Nephron (organoid): Measurements from ENCODE around the gene ZNF70.

ENCODE experiments used
- H3K27ac Mint-ChIP-seq, 3 experiments: 2 replicates each; pipeline ENCODE4 v1.8.0; 2020; ENCODE audit warnings: mixed read lengths in 3 of 3, mild to moderate bottlenecking in 2 of 3, moderate library complexity in 1 of 3
- H3K27me3 Mint-ChIP-seq: 2 replicates; pipeline ENCODE4 v1.8.0; 2021; ENCODE audit warnings: low read depth, mild to moderate bottlenecking, moderate library complexity, mixed read lengths
- H3K36me3 Mint-ChIP-seq: 2 replicates; pipeline ENCODE4 v1.8.0; 2020; ENCODE audit warnings: low read depth, mixed read lengths
- H3K4me1 Mint-ChIP-seq: 2 replicates; pipeline ENCODE4 v1.8.0; 2020; ENCODE audit warnings: mixed read lengths
- H3K4me3 Mint-ChIP-seq, 3 experiments: 2 replicates each; pipeline ENCODE4 v1.8.0; 2020; ENCODE audit warnings: mild to moderate bottlenecking in 3 of 3, mixed read lengths in 3 of 3, moderate library complexity in 2 of 3
- H3K9me3 Mint-ChIP-seq: 2 replicates; pipeline ENCODE4 v1.8.0; 2020; ENCODE audit warnings: mixed read lengths
- CTCF ChIP-seq, 3 experiments: fragments of 200-600 bp; sonication (generic); IDR thresholded peaks; one replicate each; pipeline ENCODE4 v1.5.0; 2021; ENCODE audit warnings: antibody characterized with exemption in 3 of 3; ENCODE audit not compliant: unreplicated experiment in 3 of 3

Gene ZNF70

GRCh38 chr22:23695141-23695540 lies 55.8 kb downstream of the ZNF70 start:
- Mint-ChIP-seq H3K27me3 (peaks cover 4% of the 10 kb centered on the region), H3K4me1 (peaks cover 9% of the 10 kb centered on the region), H3K9me3 (no peaks in the 10 kb centered on the region), H3K36me3 (peaks cover 43% of the 10 kb centered on the region), H3K4me3 (no peak overlapping the region), H3K27ac (no peak overlapping the region)
- no peak for TF ChIP-seq CTCF (IDR thresholded peaks at IDR 0.05; ENCODE audit: unreplicated experiment in 3 of 3)

DNA sequence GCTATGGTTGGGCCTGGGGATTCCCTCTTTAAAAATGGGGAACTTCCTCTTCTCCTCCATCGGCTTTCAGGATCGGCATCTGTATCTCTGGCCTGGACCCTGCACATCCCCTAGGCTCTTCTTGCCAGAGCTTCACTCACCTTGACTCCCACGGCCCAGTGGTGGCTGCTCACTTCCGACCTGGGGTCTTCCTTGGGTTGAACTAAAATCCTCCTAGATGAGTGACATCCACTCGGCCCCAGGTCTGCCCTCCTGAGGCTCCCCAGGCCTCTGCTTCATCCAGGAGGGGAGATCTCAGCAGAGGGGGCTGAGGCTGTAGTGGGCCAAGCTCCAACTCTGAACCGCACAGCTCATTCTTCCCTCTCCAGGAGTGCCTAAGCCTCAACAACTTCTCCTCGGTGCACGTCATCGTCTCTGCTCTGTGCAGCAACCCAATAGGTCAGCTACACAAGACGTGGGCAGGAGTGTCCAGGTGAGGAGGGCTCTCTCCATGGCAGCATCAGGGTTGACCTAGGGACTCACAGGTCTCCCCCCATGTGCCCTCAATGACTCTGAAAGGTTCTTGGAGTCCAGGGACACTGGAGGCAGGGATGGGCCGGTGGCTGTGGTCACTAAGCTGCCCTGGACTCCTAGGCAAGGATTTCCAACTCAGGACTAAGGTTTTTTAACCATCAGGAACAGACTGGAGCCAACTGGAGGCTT lies 56.8 kb downstream of the ZNF70 start:
- no peak overlapping the region for H3K4me3 Mint-ChIP-seq

GRCh38 chr22:23692598-23693291 lies 58.2 kb downstream of the ZNF70 start:
- H3K4me1 Mint-ChIP-seq = peaks cover 9% of the 10 kb centered on the region
- no peak for TF ChIP-seq CTCF (IDR thresholded peaks at IDR 0.05; ENCODE audit: unreplicated experiment in 3 of 3)
- peaks cover 4% of the 10 kb centered on the region for H3K27me3 Mint-ChIP-seq
- no peak overlapping the region for H3K27ac Mint-ChIP-seq
- H3K4me3 Mint-ChIP-seq = no peak overlapping the region
- H3K36me3 Mint-ChIP-seq = peaks cover 39% of the 10 kb centered on the region
- no peaks in the 10 kb centered on the region for H3K9me3 Mint-ChIP-seq

More for the DNA sequence above, 56.8 kb downstream of the ZNF70 start:
- Mint-ChIP-seq H3K36me3 (peaks cover 39% of the 10 kb centered on the region), H3K27ac (no peak overlapping the region), H3K9me3 (no peaks in the 10 kb centered on the region), H3K4me1 (peaks cover 9% of the 10 kb centered on the region), H3K27me3 (peaks cover 4% of the 10 kb centered on the region)
- no peak for TF ChIP-seq CTCF (IDR thresholded peaks at IDR 0.05; ENCODE audit: unreplicated experiment in 3 of 3)

GRCh38 chr22:23691748-23692423 lies 59.0 kb downstream of the ZNF70 start:
- H3K9me3 Mint-ChIP-seq = no peaks in the 10 kb centered on the region
- H3K36me3 Mint-ChIP-seq = peaks cover 39% of the 10 kb centered on the region
- TF ChIP-seq CTCF (IDR thresholded peaks at IDR 0.05; ENCODE audit: unreplicated experiment in 3 of 3) = no peak
- peaks cover 12% of the 10 kb centered on the region for H3K4me1 Mint-ChIP-seq
- peaks cover 4% of the 10 kb centered on the region for H3K27me3 Mint-ChIP-seq
- no peak overlapping the region for H3K4me3 Mint-ChIP-seq
- H3K27ac Mint-ChIP-seq = no peak overlapping the region

GRCh38 chr22:23690713-23691112 lies 60.2 kb downstream of the ZNF70 start, which contains the start of gene RGL4:
Gene RGL4 (plus strand): TSS chr22:23691013. CDS start chr22:23692031, 1,018 bp downstream.
- no peak within 1 kb of the TSS for H3K27ac Mint-ChIP-seq
- H3K27me3 Mint-ChIP-seq = no peaks in the 10 kb centered on the region
- no peaks in the 10 kb centered on the region for H3K9me3 Mint-ChIP-seq
- TF ChIP-seq CTCF (IDR thresholded peaks at IDR 0.05; ENCODE audit: unreplicated experiment in 3 of 3) = no peak
- H3K4me1 Mint-ChIP-seq = peaks cover 20% of the 10 kb centered on the region
- peaks cover 36% of the 10 kb centered on the region for H3K36me3 Mint-ChIP-seq
- no peak within 1 kb of the TSS for H3K4me3 Mint-ChIP-seq
